CD4-positive, alpha-beta T cell treated with Interferon alpha-2 for 1 hour (primary cell): ENCODE measurements around the gene RPS15A.

Experiments
- DNase-seq, 2 donors: peaks; one replicate each; pipeline ENCODE4 v3.0.0-alpha.2; 2020 to 2022

The RPS15A gene

DNA sequence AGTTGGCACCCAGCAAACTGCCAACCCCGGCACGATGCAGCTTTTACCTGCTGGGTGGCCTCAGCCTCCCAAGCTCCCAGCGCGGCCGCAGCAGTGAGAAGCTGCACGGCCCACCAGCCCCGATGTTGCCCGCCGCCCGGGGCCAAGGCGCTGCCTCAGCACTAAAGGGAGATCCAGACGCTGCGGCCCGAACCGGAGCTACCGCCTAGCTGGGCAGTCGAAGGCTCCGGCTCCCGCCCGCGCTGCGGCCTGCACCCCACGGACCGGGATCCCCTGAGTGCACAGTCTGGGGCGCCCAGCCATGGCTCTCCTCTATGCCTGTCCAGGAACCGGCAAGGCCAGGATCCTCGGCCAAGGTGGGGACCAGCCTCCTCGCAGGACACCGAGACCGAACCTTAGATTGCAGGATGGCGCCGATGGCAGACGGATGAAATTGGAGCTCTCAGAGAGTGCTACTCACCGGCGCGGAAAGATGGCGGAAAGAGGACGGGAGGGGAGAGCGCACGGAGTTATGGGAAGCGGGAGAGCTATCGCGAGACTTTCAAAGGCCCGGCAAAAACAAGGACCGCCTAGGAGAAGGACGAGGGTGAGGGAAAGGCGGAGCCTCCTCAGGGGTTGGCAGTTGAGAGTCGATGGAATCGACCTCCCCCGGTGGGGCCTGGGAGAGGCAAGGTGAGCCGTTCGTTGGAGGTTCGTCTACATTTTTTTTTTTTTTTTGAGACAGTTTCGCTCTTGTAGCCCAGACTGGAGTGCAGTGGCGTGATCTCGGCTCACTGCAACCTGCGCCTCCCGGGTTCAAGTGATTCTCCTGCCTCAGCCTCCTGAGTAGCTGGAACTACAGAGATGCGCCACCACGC is at the start of gene RPS15A:
RPS15A (minus strand) TSS at position 485 of the 857 bp plus-strand sequence. CDS start 1,221 bp downstream, outside the sequence.
- peak; percentile 96 for DNase-seq

GRCh38 chr16:18839555-18839954 is 49.4 kb upstream of the RPS15A start:
- no peak for DNase-seq

GRCh38 chr16:18836702-18837101 is 46.6 kb upstream of the RPS15A start:
- DNase-seq = no peak

DNA sequence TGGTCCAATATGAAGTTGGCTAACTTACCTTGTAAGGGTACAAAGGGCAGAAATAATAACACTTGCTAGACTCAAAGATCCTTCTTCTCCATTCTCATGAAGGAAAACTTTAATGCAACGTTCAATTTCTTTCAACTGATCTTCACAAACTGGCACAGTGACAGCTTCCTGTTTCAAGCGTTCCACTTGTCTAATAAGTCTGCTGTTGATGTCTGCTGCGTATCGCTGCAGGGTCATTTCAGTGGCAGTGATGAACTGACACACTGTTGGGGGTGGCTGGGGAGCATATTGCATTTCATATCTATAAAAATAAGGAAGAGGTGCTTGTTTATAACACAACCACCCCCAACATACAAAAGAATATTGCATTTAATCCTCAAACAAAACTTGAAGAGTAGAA is 44.7 kb upstream of the RPS15A start:
- DNase-seq = no peak

GRCh38 chr16:18833707-18834505 is 43.8 kb upstream of the RPS15A start:
- no peak for DNase-seq

GRCh38 chr16:18832613-18833012 is 42.5 kb upstream of the RPS15A start:
- no peak for DNase-seq

DNA sequence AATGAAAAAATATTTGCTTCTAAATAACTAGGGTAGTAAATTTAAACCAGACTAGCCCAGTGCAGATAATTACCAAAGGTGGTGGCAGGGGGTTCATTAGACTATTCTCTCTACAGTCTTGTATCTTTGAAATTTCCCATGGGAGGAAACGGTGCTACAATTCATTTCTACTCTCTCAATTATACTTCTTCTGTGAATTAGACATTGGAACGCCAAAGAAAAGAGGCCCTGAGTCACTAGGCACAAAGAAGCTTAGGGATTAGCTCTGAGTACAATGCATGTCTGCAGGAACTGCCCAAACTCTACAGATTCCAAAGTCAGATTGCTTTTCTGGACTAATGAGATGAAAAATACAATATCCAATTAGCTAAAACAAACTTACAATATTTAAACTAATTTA is 41.9 kb upstream of the RPS15A start:
- no peak for DNase-seq

GRCh38 chr16:18829251-18829650 is 39.1 kb upstream of the RPS15A start:
- DNase-seq = no peak

DNA sequence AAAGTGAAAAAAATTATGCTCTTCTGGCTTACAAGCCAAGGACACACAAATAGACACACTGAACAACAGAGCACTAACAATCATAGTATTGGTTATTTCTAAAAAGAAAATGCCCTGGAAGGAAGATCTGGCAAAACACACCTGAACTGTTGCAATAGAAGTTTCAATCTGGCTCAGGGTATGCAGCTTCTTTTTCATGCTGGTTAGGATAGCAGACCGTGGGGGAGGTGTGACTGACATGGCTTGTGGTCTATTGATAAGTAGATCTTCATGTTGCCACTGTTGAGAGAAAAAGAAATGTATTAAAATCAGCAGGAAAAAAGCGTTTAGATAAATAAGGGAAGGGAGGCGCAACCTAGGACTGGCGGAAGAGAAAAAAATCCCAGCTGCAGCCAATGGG is 37.8 kb upstream of the RPS15A start:
- no peak for DNase-seq

DNA sequence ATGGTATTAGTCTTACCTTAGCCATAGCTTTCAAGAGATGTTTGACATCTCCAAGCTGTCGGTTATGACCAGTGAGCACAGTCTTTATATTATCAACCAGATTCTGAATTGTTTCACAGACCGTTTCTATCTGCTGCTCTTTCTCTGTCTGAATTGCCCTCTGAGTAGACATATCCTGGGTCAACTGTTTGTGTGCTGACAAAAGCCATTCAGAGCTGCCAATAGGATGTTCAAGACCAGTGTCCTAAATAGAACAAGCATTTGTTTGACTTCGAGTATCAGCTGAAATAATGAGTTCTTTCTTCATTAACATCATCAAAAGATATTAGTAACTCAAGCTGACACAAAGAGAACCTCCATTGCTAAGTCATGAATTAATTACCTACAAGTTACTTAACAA is 26.2 kb upstream of the RPS15A start:
- no peak for DNase-seq

- DNase-seq = no peak
Measured at GRCh38 chr16:18811925-18812324, 21.8 kb upstream of the RPS15A start.

DNA sequence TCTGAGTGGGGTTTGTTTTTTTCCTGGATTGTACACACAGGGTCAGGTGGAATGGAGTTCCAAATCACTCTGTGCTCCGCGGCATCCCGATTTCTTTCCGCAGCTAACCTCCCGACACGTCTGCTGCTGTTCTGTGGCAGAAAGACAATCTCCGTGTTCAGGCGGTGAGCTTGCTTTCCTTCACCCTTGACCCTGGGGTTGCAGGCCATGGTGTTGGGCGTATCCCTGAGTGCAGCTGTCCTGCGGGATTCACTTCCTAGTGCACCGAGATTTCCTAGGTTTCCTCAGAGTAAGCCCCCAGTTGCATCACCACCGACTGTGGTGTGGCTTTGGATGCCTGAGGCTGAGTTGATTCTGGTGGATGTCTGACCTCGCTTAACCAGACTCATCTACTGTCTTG is 19.0 kb upstream of the RPS15A start:
- DNase-seq = no peak

DNA sequence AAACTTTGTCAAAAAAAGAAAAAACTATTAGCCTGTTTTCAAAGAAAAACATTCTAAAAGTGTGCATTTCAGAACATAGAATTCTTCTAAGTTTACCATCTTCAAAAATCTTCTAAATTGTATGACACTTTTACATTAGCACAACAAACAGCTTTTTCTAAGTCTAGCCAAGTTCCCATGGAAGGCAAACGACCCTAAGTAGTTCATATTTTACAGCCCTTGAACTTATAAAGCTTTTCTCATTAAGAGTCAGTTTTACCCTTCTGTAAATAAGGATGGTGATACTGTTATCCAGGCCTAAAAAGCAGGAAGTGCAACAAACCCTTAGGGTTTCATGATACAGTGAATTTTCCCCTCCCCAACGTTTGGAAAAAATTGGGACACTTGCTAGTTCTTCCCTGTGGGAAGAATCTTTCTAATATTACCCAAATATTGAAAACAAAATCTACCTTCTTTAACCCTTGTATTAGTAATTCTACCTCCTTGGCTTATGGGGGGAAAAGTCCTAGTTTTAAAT is 15.2 kb upstream of the RPS15A start:
- no peak for DNase-seq

DNA sequence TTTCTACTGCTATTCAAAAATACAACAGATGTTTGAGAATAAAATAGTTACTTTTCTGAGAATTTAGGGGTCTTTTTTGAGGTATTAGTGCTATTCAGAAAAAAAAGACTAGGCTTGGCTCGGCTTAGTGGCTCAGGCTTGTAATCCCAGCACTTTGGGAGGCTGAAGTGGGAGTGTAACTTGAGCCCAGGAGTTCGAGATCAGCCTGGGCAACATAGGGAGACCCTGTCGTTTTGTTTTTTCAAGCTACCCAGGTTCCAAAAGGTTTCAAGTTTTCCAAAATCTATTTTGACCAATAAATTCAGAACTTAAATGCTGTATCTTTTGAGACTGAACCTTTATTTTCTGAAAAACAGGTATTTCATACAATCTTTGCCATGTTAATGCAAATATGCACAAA is 14.4 kb upstream of the RPS15A start:
- no peak for DNase-seq

GRCh38 chr16:18803569-18804462 is 13.7 kb upstream of the RPS15A start:
- DNase-seq = no peak

DNA sequence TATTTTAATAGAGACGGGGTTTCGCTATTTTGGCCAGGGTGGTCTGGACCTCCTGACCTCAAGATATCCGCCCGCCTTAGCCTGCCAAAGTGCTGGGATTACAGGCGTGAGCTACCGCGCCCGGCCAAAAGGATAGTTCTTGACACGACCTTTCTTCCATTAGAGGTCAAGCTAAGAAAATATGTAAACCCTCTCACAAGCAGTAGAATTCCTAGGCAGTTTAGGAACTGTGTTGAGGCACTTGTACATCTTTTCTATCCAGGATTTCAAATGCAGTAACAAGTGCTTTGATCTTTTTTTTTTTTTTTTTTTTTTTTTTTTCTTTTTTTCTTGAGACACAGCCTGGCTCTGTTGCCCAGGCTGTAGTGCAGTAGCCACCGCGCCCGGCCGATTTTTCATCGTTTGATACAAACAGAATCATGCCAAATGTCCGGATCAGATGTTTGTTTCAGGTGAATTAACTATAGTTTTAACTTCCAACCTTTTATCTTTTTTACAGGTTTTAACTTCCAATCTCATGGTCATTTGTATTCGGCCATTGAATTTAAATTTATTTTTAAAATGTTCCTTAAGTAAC is 12.7 kb upstream of the RPS15A start:
- DNase-seq = no peak

DNA sequence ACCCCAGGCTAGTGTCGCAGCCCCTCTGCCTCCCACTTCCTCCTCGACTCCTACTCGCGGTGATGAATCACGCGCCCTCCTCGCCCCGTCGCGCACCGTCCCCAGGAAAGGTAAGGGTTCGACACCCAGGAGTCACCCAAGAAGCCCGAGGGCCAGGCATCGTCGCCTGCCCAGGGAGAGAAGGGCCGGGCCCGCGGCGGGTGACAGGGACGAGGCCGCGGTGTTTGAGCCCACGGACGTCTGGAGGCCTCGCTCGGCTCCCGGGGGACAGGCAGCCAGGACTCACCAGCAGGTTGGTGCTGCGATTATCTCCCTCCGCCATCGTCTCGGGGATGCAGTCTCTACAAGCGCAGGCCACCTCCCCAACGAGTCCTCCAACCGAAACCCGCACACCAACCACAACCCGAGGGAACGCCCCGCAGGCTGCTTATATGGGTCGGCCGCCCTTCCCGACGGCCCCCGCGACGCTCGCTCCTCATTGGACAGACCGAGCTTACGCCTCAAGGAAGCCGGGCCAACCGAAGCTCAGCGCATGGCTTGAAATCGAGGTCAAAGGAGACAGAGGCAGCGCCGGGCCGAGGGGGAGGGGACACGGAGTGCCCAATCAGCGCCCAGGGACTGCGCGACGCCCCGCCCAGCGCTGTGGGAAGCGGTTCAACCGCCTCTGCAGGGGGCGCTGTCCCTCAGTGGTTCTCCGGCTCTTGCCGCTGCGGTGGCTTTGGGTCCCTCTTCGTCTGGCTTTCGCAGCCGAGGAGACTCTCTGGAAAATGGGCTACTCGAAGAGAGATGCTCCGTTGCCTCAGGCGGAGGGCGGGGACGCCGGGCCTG is 11.2 kb upstream of the RPS15A start, which contains the start of gene ARL6IP1:
ARL6IP1 (minus strand) TSS at position 405 of the 828 bp plus-strand sequence; CDS start at position 322, 83 bp downstream.
- DNase-seq = peak; percentile 99

GRCh38 chr16:18800775-18801144 is 10.6 kb upstream of the RPS15A start:
- no peak for DNase-seq

GRCh38 chr16:18800293-18800692 is 10.2 kb upstream of the RPS15A start:
- DNase-seq = no peak

DNA sequence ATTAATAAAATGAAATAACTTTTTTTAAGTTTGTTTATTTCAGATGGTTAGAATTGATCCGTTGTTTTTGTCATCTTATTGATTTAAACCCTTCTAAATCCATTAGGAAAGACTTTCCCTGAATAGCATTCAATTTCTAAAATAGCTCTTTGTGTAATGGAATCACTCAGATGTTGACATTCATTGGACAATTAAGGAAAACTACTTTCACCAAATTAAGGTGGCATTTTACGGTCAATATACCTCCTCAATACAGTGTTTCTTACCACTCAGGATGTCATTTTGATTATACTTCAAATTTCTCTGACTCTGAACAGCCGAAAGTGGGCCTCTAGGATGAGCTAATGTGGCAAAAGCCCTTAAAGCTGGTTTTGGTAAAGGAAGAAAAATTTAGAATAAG is 9.4 kb upstream of the RPS15A start:
- no peak for DNase-seq

- no peak for DNase-seq
Measured at GRCh38 chr16:18797746-18798145, 7.6 kb upstream of the RPS15A start.
